ENCODE measurements around the gene HES5. TPM values are rescaled to one million over a fixed set of nuclear protein-coding genes. Genes with fewer than 3 reads are reported as not detected.

The HES5 gene
- total RNA-seq, 1 experiment from 2014 or later, result not detected

GRCh38 chr1:2544875-2545640, 15.0 kb upstream of the HES5 start:
- H3K4me3 Mint-ChIP-seq, result no peak overlapping the region
- no peaks in the 10 kb centered on the region; a peak in 1 of 5 replicates for H3K9me3 Mint-ChIP-seq

More at GRCh38 chr1:2544875-2545640, 15.0 kb upstream of the HES5 start:
- H3K4ac ChIP-seq (ENCODE audit: low read depth, low read length), result no peak overlapping the region
- Mint-ChIP-seq H3K36me3 (ENCODE audit: insufficient read depth in 1 of 3, low read depth in 3 of 3) (no peaks in the 10 kb centered on the region), H3K27me3 (ENCODE audit: low read depth) (peaks cover 17% of the 10 kb centered on the region), H3K4me1 (peaks cover 10 to 32% of the 10 kb centered on the region in 2 experiments), H3K27ac (no peak overlapping the region)
- WGBS (ENCODE audit: extremely low coverage, insufficient read length, low lambda C conversion rate), result no CpG with 5 or more reads among the region's 19 CpGs
- no peak overlapping the region for H3K18ac ChIP-seq (ENCODE audit: insufficient read length, low read depth, low read length)
- no peaks in the 10 kb centered on the region; the same call in 1 of the 2 replicates for H3K27me3 ChIP-seq (ENCODE audit: insufficient read depth, low read length)
- H3K79me2 ChIP-seq (ENCODE audit: insufficient read depth, low read length), result no peaks in the 10 kb centered on the region
- no peak overlapping the region for H3K56ac ChIP-seq (ENCODE audit: insufficient read length, low read depth, low read length)
- H2AFZ ChIP-seq (ENCODE audit: low read length), result no peak overlapping the region
- no peak overlapping the region for H2BK12ac ChIP-seq (ENCODE audit: insufficient read length, low read depth, low read length)
- no peak overlapping the region for H3K14ac ChIP-seq (ENCODE audit: insufficient read depth, low read length)
- DNase-seq, result no peak
- no peak overlapping the region for H3T11ph ChIP-seq (ENCODE audit: low read length)
- H2BK20ac ChIP-seq (ENCODE audit: low read depth, low read length, poor library complexity, severe bottlenecking), result no peak overlapping the region
- no peaks in the 10 kb centered on the region for H3K9me3 ChIP-seq (ENCODE audit: control insufficient read depth, low read depth, low read length)
- no peak overlapping the region for H4K5ac ChIP-seq (ENCODE audit: insufficient read length, low read depth, low read length)
- no peak overlapping the region for H3K23ac ChIP-seq (ENCODE audit: insufficient read length, low read depth, low read length)
- no peak overlapping the region for H2BK5ac ChIP-seq (ENCODE audit: insufficient read length, low read length)
- H4K20me1 ChIP-seq (ENCODE audit: control insufficient read depth, insufficient read depth, insufficient read length), result no peaks in the 10 kb centered on the region
- no peak overlapping the region for H4K8ac ChIP-seq (replicated peaks; ENCODE audit: insufficient read length, low read depth, low read length)
- no peak overlapping the region for H3K9ac ChIP-seq (ENCODE audit: extremely low read depth, insufficient read length, low read length)
- no peak overlapping the region for H3K4me2 ChIP-seq (ENCODE audit: insufficient read depth, insufficient read length, low read length)
- TF ChIP-seq, protein P1, sequence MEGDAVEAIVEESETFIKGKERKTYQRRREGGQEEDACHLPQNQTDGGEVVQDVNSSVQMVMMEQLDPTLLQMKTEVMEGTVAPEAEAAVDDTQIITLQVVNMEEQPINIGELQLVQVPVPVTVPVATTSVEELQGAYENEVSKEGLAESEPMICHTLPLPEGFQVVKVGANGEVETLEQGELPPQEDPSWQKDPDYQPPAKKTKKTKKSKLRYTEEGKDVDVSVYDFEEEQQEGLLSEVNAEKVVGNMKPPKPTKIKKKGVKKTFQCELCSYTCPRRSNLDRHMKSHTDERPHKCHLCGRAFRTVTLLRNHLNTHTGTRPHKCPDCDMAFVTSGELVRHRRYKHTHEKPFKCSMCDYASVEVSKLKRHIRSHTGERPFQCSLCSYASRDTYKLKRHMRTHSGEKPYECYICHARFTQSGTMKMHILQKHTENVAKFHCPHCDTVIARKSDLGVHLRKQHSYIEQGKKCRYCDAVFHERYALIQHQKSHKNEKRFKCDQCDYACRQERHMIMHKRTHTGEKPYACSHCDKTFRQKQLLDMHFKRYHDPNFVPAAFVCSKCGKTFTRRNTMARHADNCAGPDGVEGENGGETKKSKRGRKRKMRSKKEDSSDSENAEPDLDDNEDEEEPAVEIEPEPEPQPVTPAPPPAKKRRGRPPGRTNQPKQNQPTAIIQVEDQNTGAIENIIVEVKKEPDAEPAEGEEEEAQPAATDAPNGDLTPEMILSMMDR (conservative IDR thresholded peaks at IDR 0.05), result no peak
- no peaks in the 10 kb centered on the region for H3K79me1 ChIP-seq (ENCODE audit: insufficient read depth, low read depth, low read length, poor library complexity, severe bottlenecking)
- no peak overlapping the region for H3K27ac ChIP-seq (ENCODE audit: insufficient read length, low read depth, low read length)
- no peak overlapping the region for H2AK5ac ChIP-seq (ENCODE audit: insufficient read length, low read length)
- H4K91ac ChIP-seq (ENCODE audit: insufficient read length, low read depth, low read length), result no peak overlapping the region
- peaks cover 12% of the 10 kb centered on the region for H3K23me2 ChIP-seq (ENCODE audit: insufficient read length, low read depth, low read length, poor library complexity, severe bottlenecking)
- no peak overlapping the region for H2BK120ac ChIP-seq (ENCODE audit: low read depth, low read length, poor library complexity, severe bottlenecking)
- H2BK15ac ChIP-seq (ENCODE audit: low read depth, low read length), result no peak overlapping the region
- no peaks in the 10 kb centered on the region; the same call in 1 of the 2 replicates for H3K4me1 ChIP-seq (ENCODE audit: insufficient read depth, low read length)
